Aorta (tissue), 5 donors: ENCODE results near the gene PSMB7. TPM values are rescaled to one million over a fixed set of nuclear protein-coding genes. Genes with fewer than 3 reads are reported as not detected.
A peak's percentile ranks its signal among the peaks of the same experiment; 100 is the strongest.

Experiments
- ATAC-seq: fragments of 200-7000 bp; cut with Tn5 transposase; one replicate; pipeline ENCODE4 v1.9.1; 2022; ENCODE audit warnings: moderate library complexity; ENCODE audit not compliant: low FRiP score
- DNase-seq, 2 donors: peaks; one replicate each; pipeline ENCODE4 v3.0.0-alpha.2; 2020
- H3K27ac ChIP-seq, 2 donors: one replicate each; pipeline ENCODE4 v1.5.1; 2013; ENCODE audit warnings: low read length in 2 of 2, mild to moderate bottlenecking in 2 of 2, moderate library complexity in 2 of 2, control low read depth in 1 of 2, inconsistent platforms in 1 of 2, low read depth in 1 of 2
- H3K27me3 ChIP-seq, 2 donors: one replicate each; pipeline ENCODE4 v1.6.1; 2013; ENCODE audit warnings: control low read depth in 1 of 2, low read length in 1 of 2, mild to moderate bottlenecking in 1 of 2, moderate library complexity in 1 of 2; ENCODE audit not compliant: insufficient read depth in 2 of 2, control insufficient read depth in 1 of 2
- H3K36me3 ChIP-seq, 2 donors: one replicate each; pipeline ENCODE4 v1.6.1; 2013; ENCODE audit warnings: control low read depth in 1 of 2, low read length in 1 of 2, mild to moderate bottlenecking in 1 of 2; ENCODE audit not compliant: insufficient read depth in 2 of 2, control insufficient read depth in 1 of 2
- H3K4me1 ChIP-seq, 2 donors: one replicate each; pipeline ENCODE4 v1.6.1; 2013; ENCODE audit warnings: low read length in 2 of 2, control low read depth in 1 of 2, mild to moderate bottlenecking in 1 of 2, moderate library complexity in 1 of 2; ENCODE audit not compliant: insufficient read depth in 2 of 2, control insufficient read depth in 1 of 2
- H3K4me3 ChIP-seq, 2 donors: one replicate each; pipeline ENCODE4 v1.5.1; 2013; ENCODE audit warnings: low read length in 2 of 2, control low read depth in 1 of 2, mild to moderate bottlenecking in 1 of 2
- H3K9me3 ChIP-seq: one replicate; pipeline ENCODE4 v1.6.1; 2013; ENCODE audit warnings: mild to moderate bottlenecking, low read length; ENCODE audit not compliant: control insufficient read depth
- WGBS, 2 donors: extraction: QIAGEN DNeasy Blood & Tissue Kit; methylation state at CpG; one replicate each; pipeline ENCODE4 v1.1.7; 2013; 5-methylcytosine and 5-hydroxymethylcytosine counted together
- intact Hi-C, 2 donors: fragments of 100-400 bp; cut with DNase I; formaldehyde crosslinking; loops; one replicate each; pipeline versions ENCODE4 v1.14.2 to v1.15.0; 2022
- polyA plus RNA-seq, 2 donors: library from polyadenylated mRNA; stranded (reverse); fragments of 200-250 nt; gene quantifications; one replicate each; pipeline ENCODE4 v1.2.3, GENCODE V29; 2013
- total RNA-seq, 2 donors: library from RNA; stranded (reverse); fragmentation: NEBNext Ultra II Directional; extraction: Animal tissue kit (Norgen Biotek cat#: 25700); gene quantifications; one replicate each; pipeline ENCODE4 v1.2.1, GENCODE V29; 2021
- donor health status: healthy with polysubstance abuse.
- donor health status: Bipolar disorder and iron deficiency.
- donor health status: DM: no; HTN: no; CAD: no.
- donor health status: DM: no; HTN: no; CAD: no.
- donor health status: DM: yes; HTN: yes; CAD: no.

Gene PSMB7
- total and polyA plus RNA-seq, 4 donors: 75.9 to 153 (median 90.1) TPM

- intact Hi-C loops: no loop called here
- ATAC-seq (no peak), DNase-seq (no peak)
- no peak overlapping the region for H3K27ac ChIP-seq
- no peaks in the 10 kb centered on the region for H3K27me3 ChIP-seq
- H3K36me3 ChIP-seq: no peaks in the 10 kb centered on the region
- H3K4me3 ChIP-seq: no peak overlapping the region
- H3K4me1 ChIP-seq: no peaks in the 10 kb centered on the region
- H3K9me3 ChIP-seq: no peaks in the 10 kb centered on the region
- 85 to 94% methylated on average over 3 of the region's 3 CpGs for WGBS, 2 donors
Measured at GRCh38 chr9:124394596-124394995, 20.6 kb downstream of the PSMB7 start.

- Histone ChIP-seq H3K9me3 (no peaks in the 10 kb centered on the region), H3K4me1 (no peaks in the 10 kb centered on the region), H3K36me3 (no peaks in the 10 kb centered on the region), H3K4me3 (no peak overlapping the region), H3K27ac (no peak overlapping the region), H3K27me3 (no peaks in the 10 kb centered on the region)
- ATAC-seq (no peak), DNase-seq (no peak)
- WGBS, 2 donors: 79 to 83% methylated on average over 2 of the region's 2 CpGs
- intact Hi-C loops: no loop called here
Measured at GRCh38 chr9:124394167-124394566, 21.1 kb downstream of the PSMB7 start.

GRCh38 chr9:124392871-124393460 is 22.3 kb downstream of the PSMB7 start:
- intact Hi-C loops: no loop called here
- H3K4me3 ChIP-seq: no peak overlapping the region
- no peak overlapping the region for H3K27ac ChIP-seq
- WGBS, 2 donors: 59 to 63% methylated on average over 9 of the region's 9 CpGs
- H3K9me3 ChIP-seq: no peaks in the 10 kb centered on the region
- no peaks in the 10 kb centered on the region for H3K36me3 ChIP-seq
- ATAC-seq (no peak), DNase-seq (no peak)
- H3K27me3 ChIP-seq: no peaks in the 10 kb centered on the region
- H3K4me1 ChIP-seq: no peaks in the 10 kb centered on the region

- DNase-seq (peak in 1 of 2 donors; percentile 49), ATAC-seq (peak; percentile 33)
- no peaks in the 10 kb centered on the region for H3K9me3 ChIP-seq
- no peaks in the 10 kb centered on the region for H3K27me3 ChIP-seq
- intact Hi-C loops: no loop called here
- no peaks in the 10 kb centered on the region for H3K4me1 ChIP-seq
- no peak overlapping the region for H3K27ac ChIP-seq
- no peak overlapping the region for H3K4me3 ChIP-seq
- no peaks in the 10 kb centered on the region for H3K36me3 ChIP-seq
- 72% methylated on average over 12 of the region's 12 CpGs for WGBS, 2 donors
Measured at GRCh38 chr9:124392254-124392870, 22.9 kb downstream of the PSMB7 start.

GRCh38 chr9:124390794-124391658 is 24.2 kb downstream of the PSMB7 start:
- H3K27ac ChIP-seq: no peak overlapping the region
- H3K9me3 ChIP-seq: no peaks in the 10 kb centered on the region
- DNase-seq (no peak), ATAC-seq (no peak)
- WGBS, 2 donors: 49 to 53% methylated on average over 9 of the region's 9 CpGs
- no peak overlapping the region for H3K4me3 ChIP-seq
- intact Hi-C loops: no loop called here
- H3K27me3 ChIP-seq: no peaks in the 10 kb centered on the region
- H3K36me3 ChIP-seq: no peaks in the 10 kb centered on the region
- H3K4me1 ChIP-seq: no peaks in the 10 kb centered on the region

GRCh38 chr9:124389146-124389939 is 25.9 kb downstream of the PSMB7 start:
- H3K36me3 ChIP-seq: no peaks in the 10 kb centered on the region
- intact Hi-C loops: no loop called here
- no peak for DNase-seq
- no peaks in the 10 kb centered on the region for H3K27me3 ChIP-seq
- no peak overlapping the region for H3K4me3 ChIP-seq
- no peaks in the 10 kb centered on the region for H3K4me1 ChIP-seq
- WGBS, 2 donors: 73 to 76% methylated on average over 7 of the region's 7 CpGs
- no peaks in the 10 kb centered on the region for H3K9me3 ChIP-seq
- ATAC-seq: no peak
- H3K27ac ChIP-seq: no peak overlapping the region

- peaks cover 0 to 6% of the 10 kb centered on the region in 2 donors for H3K36me3 ChIP-seq
- no peaks in the 10 kb centered on the region for H3K4me1 ChIP-seq
- no peaks in the 10 kb centered on the region for H3K27me3 ChIP-seq
- intact Hi-C loops: no loop called here
- ATAC-seq: no peak
- no peak overlapping the region for H3K4me3 ChIP-seq
- 88 to 90% methylated on average over 12 of the region's 12 CpGs for WGBS, 2 donors
- DNase-seq: no peak
- H3K9me3 ChIP-seq: no peaks in the 10 kb centered on the region
- no peak overlapping the region for H3K27ac ChIP-seq
Measured at GRCh38 chr9:124388275-124389048, 26.8 kb downstream of the PSMB7 start.

- WGBS, 2 donors: 94 to 98% methylated on average over 3 of the region's 3 CpGs
- DNase-seq (no peak), ATAC-seq (no peak)
- Histone ChIP-seq H3K36me3 (peaks cover 0 to 7% of the 10 kb centered on the region in 2 donors), H3K27me3 (no peaks in the 10 kb centered on the region), H3K4me3 (no peak overlapping the region), H3K27ac (no peak overlapping the region), H3K4me1 (no peaks in the 10 kb centered on the region), H3K9me3 (no peaks in the 10 kb centered on the region)
- intact Hi-C loops: no loop called here
Measured at GRCh38 chr9:124386201-124386600, 29.0 kb downstream of the PSMB7 start.
